Gastroesophageal sphincter (tissue), 3 donors: ENCODE results near the gene GRM7.

Source experiments
- CTCF ChIP-seq, 4 experiments: fragments of 200-600 bp in 2 of 4; fragments of 450-650 bp in 2 of 4; sonication (generic) in 1 of 4; IDR thresholded peaks; one replicate each; pipeline ENCODE4 v1.5.1; 2017 to 2019; ENCODE audit warnings: antibody characterized with exemption in 4 of 4, mild to moderate bottlenecking in 2 of 4, moderate library complexity in 2 of 4
- POLR2A ChIP-seq, 2 donors: fragments of 450-650 bp; IDR thresholded peaks; one replicate each; pipeline ENCODE4 v1.6.1; 2017; ENCODE audit warnings: antibody characterized with exemption in 2 of 2, mild to moderate bottlenecking in 2 of 2, moderate library complexity in 1 of 2

- TF ChIP-seq CTCF (IDR thresholded peaks at IDR 0.05) (no peak), POLR2A (IDR thresholded peaks at IDR 0.05) (no peak)
Observed at GRCh38 chr3:7707187-7707586, 846.3 kb downstream of the GRM7 start.
